GM19043 (cell line): Measurements from ENCODE around the gene BTRC.
"Not testable (repeated sequence)": the region's sequence is repeated elsewhere in the genome, so short reads cannot be mapped to it uniquely, and the experiment has no call there.

Experiments used
- ATAC-seq: cut with Tn5 transposase; IDR thresholded peaks from one replicate; pipeline ENCODE4 v1.9.1; 2021; ENCODE audit warnings: low read depth; ENCODE audit not compliant: unreplicated experiment

The BTRC gene

GRCh38 chr10:101353692-101354327 is at the start of gene BTRC:
TSS of gene BTRC (plus strand) at chr10:101354165. CDS start at chr10:101354181, 16 bp downstream.
- ATAC-seq: peak; percentile 93

- no peak for ATAC-seq
These were observed 49.6 kb upstream of the BTRC start for GRCh38 chr10:101304316-101304715.

GRCh38 chr10:101305320-101306241 is 48.4 kb upstream of the BTRC start:
- ATAC-seq: no peak

- ATAC-seq: no peak
These were observed 45.9 kb upstream of the BTRC start for GRCh38 chr10:101308051-101308450.

GRCh38 chr10:101310529-101311184 is 43.3 kb upstream of the BTRC start:
- ATAC-seq: no peak

- no peak for ATAC-seq
These were observed 42.5 kb upstream of the BTRC start for GRCh38 chr10:101311185-101312066.

GRCh38 chr10:101319241-101319915 is 34.6 kb upstream of the BTRC start:
- no peak for ATAC-seq

GRCh38 chr10:101321073-101321472 is 32.9 kb upstream of the BTRC start:
- no peak for ATAC-seq

GRCh38 chr10:101322266-101323108 is 31.5 kb upstream of the BTRC start:
- no peak for ATAC-seq

GRCh38 chr10:101323495-101323894 is 30.5 kb upstream of the BTRC start:
- no peak for ATAC-seq

- not testable (repeated sequence) for ATAC-seq
These were observed 26.5 kb upstream of the BTRC start for GRCh38 chr10:101327454-101327853.

- no peak for ATAC-seq
These were observed 24.5 kb upstream of the BTRC start for GRCh38 chr10:101329341-101330032.

GRCh38 chr10:101330231-101330630 is 23.7 kb upstream of the BTRC start:
- ATAC-seq: no peak

- ATAC-seq: no peak
These were observed 23.2 kb upstream of the BTRC start for GRCh38 chr10:101330631-101331225.

- no peak for ATAC-seq
These were observed 22.0 kb upstream of the BTRC start for GRCh38 chr10:101331956-101332355.

GRCh38 chr10:101334259-101334658 is 19.7 kb upstream of the BTRC start:
- ATAC-seq: not testable (repeated sequence)

GRCh38 chr10:101336382-101336781 is 17.6 kb upstream of the BTRC start:
- no peak for ATAC-seq

- ATAC-seq: no peak
These were observed 16.1 kb upstream of the BTRC start for GRCh38 chr10:101337836-101338235.
